ENCODE results near the gene KSR1. TPM values are rescaled to one million over a fixed set of nuclear protein-coding genes. Genes with fewer than 3 reads are reported as not detected.

The KSR1 gene
- polyA plus RNA-seq, 1 of the 3 experiments (the other 2 are of a cell fraction) = 7.5 TPM

- Histone ChIP-seq H3K9me2 (no peaks in the 10 kb centered on the region), H3K4me2 (no peak overlapping the region), H3K9me3 (no peaks in the 10 kb centered on the region), H3F3A (replicated peaks; ENCODE audit: insufficient read depth) (no peaks in the 10 kb centered on the region), H3K79me2 (ENCODE audit: insufficient read depth) (no peaks in the 10 kb centered on the region), H3K27ac (ENCODE audit: low read depth in 2 of 2, low read length in 1 of 2) (no peak overlapping the region), H2AFZ (ENCODE audit: low read depth) (no peak overlapping the region), H3K27me3 (ENCODE audit: insufficient read depth) (no peaks in the 10 kb centered on the region), H4K20me1 (ENCODE audit: insufficient read depth) (no peaks in the 10 kb centered on the region), H3K4me3 (ENCODE audit: low read depth in 2 of 2, low read length in 1 of 2) (no peak overlapping the region), H3K9ac (no peak overlapping the region), H3K4me1 (ENCODE audit: control insufficient read depth in 1 of 2, insufficient read depth in 2 of 2, low read depth in 1 of 2, low read length in 1 of 2) (peaks cover 0 to 6% of the 10 kb centered on the region in 2 experiments; a peak in 2 of 4 replicates), H3K36me3 (replicated peaks in 1 of 2; ENCODE audit: control insufficient read depth in 1 of 2, insufficient read depth in 2 of 2, low read length in 1 of 2) (no peaks in the 10 kb centered on the region)
- no peak for DNase-seq
- ChIA-PET POLR2A (no interaction called here), CTCF (interaction anchor here (1.0 to 3.4 kb wide), 2 partner anchors 104 to 105 kb away, joined by 4 to 28 read pairs; no protein-coding TSS in a partner anchor)
- 87% methylated on average over 5 of the region's 5 CpGs for WGBS (ENCODE audit: low lambda C conversion rate)
- TF ChIP-seq JUND (IDR thresholded peaks at IDR 0.05) (no peak), GATA2 (CRISPR knock-in tag; IDR thresholded peaks at IDR 0.05) (no peak), RCOR1 (IDR thresholded peaks at IDR 0.05; ENCODE audit: low read length) (no peak), SMC3 (IDR thresholded peaks at IDR 0.05; ENCODE audit: low read depth, low read length) (no peak), RAD21 (IDR thresholded peaks at IDR 0.05; ENCODE audit: low read length) (no peak), REST (IDR thresholded peaks at IDR 0.05; ENCODE audit: low read depth, low read length) (no peak), MXI1 (IDR thresholded peaks at IDR 0.05; ENCODE audit: low read depth, low read length) (no peak), USF2 (IDR thresholded peaks at IDR 0.05; ENCODE audit: borderline replicate concordance, low read depth, low read length) (no peak), YY1 (IDR thresholded peaks at IDR 0.05; ENCODE audit: low read depth) (no peak), TAF1 (IDR thresholded peaks at IDR 0.05; ENCODE audit: borderline replicate concordance, low read depth, low read length) (no peak), RXRA (IDR thresholded peaks at IDR 0.05; ENCODE audit: borderline replicate concordance, low read depth) (no peak), CTCF (IDR thresholded peaks at IDR 0.05) (no peak), USF1 (IDR thresholded peaks at IDR 0.05; ENCODE audit: borderline replicate concordance, low read depth) (no peak), SIN3A (IDR thresholded peaks at IDR 0.05; ENCODE audit: borderline replicate concordance, low read depth, low read length) (no peak)
- TF ChIP-seq, protein P1, sequence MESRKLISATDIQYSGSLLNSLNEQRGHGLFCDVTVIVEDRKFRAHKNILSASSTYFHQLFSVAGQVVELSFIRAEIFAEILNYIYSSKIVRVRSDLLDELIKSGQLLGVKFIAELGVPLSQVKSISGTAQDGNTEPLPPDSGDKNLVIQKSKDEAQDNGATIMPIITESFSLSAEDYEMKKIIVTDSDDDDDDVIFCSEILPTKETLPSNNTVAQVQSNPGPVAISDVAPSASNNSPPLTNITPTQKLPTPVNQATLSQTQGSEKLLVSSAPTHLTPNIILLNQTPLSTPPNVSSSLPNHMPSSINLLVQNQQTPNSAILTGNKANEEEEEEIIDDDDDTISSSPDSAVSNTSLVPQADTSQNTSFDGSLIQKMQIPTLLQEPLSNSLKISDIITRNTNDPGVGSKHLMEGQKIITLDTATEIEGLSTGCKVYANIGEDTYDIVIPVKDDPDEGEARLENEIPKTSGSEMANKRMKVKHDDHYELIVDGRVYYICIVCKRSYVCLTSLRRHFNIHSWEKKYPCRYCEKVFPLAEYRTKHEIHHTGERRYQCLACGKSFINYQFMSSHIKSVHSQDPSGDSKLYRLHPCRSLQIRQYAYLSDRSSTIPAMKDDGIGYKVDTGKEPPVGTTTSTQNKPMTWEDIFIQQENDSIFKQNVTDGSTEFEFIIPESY (IDR thresholded peaks at IDR 0.05; ENCODE audit: borderline replicate concordance, low read depth) = no peak
- TF ChIP-seq, protein P2, sequence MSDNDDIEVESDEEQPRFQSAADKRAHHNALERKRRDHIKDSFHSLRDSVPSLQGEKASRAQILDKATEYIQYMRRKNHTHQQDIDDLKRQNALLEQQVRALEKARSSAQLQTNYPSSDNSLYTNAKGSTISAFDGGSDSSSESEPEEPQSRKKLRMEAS (IDR thresholded peaks at IDR 0.05; ENCODE audit: low read depth) = no peak
Observed at GRCh38 chr17:27496005-27496404, 39.8 kb downstream of the KSR1 start.
